Measurements from ENCODE around the gene FMO3. TPM values are rescaled to one million over a fixed set of nuclear protein-coding genes. Genes with fewer than 3 reads are reported as not detected.

The FMO3 gene
- total and polyA plus RNA-seq, 10 donors, result 0.20 to 1.0 (median 0.64) TPM; not detected in 5

DNA sequence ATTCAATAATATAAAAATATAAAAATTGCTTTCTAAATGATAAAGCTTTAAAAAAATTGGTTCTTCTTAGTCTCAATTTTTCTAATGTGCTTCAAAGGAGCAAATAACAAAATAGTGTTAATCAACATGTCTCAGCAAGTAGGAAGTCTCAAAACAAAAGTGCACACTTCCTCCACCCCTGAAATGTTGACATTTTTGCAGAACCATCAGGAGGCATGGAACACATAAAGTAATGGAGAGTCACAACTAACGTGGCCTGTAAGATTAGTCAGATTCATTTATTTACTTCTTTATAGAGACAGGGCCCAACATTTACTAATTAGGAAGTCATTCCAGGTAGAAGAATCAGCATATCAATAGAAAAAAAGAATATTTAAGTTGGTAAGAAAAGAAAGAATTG lies 59.5 kb downstream of the FMO3 start:
- intact Hi-C loops (cut with DNase I; ENCODE audit: low total_unique reads), result no loop called here
- no peak overlapping the region for H3K4me3 ChIP-seq
- peaks cover 0 to 5% (median 0%) of the 10 kb centered on the region in 7 donors for H3K27me3 ChIP-seq (replicated peaks in 1 of 7)
- H3K4me1 ChIP-seq, result no peaks in the 10 kb centered on the region
- H3K9me3 ChIP-seq, result no peaks in the 10 kb centered on the region
- H3K36me3 ChIP-seq, result no peaks in the 10 kb centered on the region
- DNase-seq, result no peak
- no peak overlapping the region for H3K27ac ChIP-seq
- WGBS, 5 donors, result 45 to 58% (median 55%) methylated on average over 1 of the region's 1 CpG
- no peak for TF ChIP-seq POLR2A (IDR thresholded peaks at IDR 0.05)
- TF ChIP-seq POLR2AphosphoS5 (IDR thresholded peaks at IDR 0.05), result no peak
- TF ChIP-seq, protein P1, sequence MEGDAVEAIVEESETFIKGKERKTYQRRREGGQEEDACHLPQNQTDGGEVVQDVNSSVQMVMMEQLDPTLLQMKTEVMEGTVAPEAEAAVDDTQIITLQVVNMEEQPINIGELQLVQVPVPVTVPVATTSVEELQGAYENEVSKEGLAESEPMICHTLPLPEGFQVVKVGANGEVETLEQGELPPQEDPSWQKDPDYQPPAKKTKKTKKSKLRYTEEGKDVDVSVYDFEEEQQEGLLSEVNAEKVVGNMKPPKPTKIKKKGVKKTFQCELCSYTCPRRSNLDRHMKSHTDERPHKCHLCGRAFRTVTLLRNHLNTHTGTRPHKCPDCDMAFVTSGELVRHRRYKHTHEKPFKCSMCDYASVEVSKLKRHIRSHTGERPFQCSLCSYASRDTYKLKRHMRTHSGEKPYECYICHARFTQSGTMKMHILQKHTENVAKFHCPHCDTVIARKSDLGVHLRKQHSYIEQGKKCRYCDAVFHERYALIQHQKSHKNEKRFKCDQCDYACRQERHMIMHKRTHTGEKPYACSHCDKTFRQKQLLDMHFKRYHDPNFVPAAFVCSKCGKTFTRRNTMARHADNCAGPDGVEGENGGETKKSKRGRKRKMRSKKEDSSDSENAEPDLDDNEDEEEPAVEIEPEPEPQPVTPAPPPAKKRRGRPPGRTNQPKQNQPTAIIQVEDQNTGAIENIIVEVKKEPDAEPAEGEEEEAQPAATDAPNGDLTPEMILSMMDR (IDR thresholded peaks at IDR 0.05 in 8 of 11, conservative IDR thresholded peaks at IDR 0.05 in 3 of 11), result no peak

DNA sequence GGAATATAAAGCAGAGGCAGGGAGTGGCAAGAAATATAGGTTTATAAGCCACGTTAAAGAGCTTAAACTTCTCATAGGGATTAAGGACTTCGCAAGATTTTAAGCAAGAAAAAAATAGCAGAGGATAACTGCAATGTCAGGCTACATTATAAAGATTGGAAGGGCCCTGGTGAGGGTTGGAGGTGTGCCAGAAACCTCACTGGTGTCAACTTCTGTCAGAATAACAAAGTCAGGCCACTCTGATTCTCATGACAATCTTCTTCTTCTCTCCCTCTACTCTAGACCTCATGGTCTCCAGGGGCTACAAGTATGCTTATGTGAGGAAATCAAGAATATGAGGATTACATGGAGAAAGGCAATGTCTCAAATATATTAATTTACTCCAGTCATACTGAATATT lies 61.8 kb downstream of the FMO3 start:
- Histone ChIP-seq H3K36me3 (no peaks in the 10 kb centered on the region), H3K27me3 (replicated peaks in 1 of 7) (peaks cover 0 to 5% (median 0%) of the 10 kb centered on the region in 7 donors), H3K4me1 (no peaks in the 10 kb centered on the region), H3K4me3 (no peak overlapping the region), H3K9me3 (no peaks in the 10 kb centered on the region), H3K27ac (no peak overlapping the region)
- 69 to 84% (median 77%) methylated on average over 2 of the region's 2 CpGs for WGBS, 5 donors
- intact Hi-C loops (cut with DNase I; ENCODE audit: low total_unique reads), result no loop called here
- no peak for DNase-seq
- TF ChIP-seq, protein P1 (IDR thresholded peaks at IDR 0.05 in 8 of 11, conservative IDR thresholded peaks at IDR 0.05 in 3 of 11), result no peak
- TF ChIP-seq POLR2AphosphoS5 (IDR thresholded peaks at IDR 0.05), result no peak
- no peak for TF ChIP-seq POLR2A (IDR thresholded peaks at IDR 0.05)

DNA sequence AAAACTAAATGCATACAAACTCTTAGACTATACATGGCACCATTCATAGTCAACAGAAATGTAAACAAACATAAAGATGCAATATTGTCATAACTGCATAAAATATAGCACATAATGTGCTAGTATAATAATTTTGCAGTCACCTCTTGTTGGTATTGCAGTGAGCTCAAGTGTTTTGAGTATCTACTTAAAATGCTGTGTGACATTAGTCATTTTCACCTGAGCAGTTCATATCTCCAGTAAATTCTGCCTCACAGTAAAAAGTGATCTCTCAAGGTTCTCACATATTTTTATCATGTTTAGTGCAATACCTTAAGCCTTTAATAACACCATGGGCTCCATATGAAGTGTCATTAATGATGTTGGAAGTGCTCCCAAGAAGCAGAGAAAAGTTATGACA lies 64.8 kb downstream of the FMO3 start:
- H3K4me1 ChIP-seq, result no peaks in the 10 kb centered on the region
- peaks cover 0 to 5% (median 0%) of the 10 kb centered on the region in 7 donors for H3K27me3 ChIP-seq (replicated peaks in 1 of 7)
- H3K4me3 ChIP-seq, result no peak overlapping the region
- no peak for DNase-seq
- no peaks in the 10 kb centered on the region for H3K36me3 ChIP-seq
- H3K27ac ChIP-seq, result no peak overlapping the region
- no peaks in the 10 kb centered on the region for H3K9me3 ChIP-seq
- intact Hi-C loops (cut with DNase I; ENCODE audit: low total_unique reads), result no loop called here
- TF ChIP-seq POLR2A (IDR thresholded peaks at IDR 0.05) (no peak), POLR2AphosphoS5 (IDR thresholded peaks at IDR 0.05) (no peak)
- TF ChIP-seq, protein P1 (IDR thresholded peaks at IDR 0.05 in 8 of 11, conservative IDR thresholded peaks at IDR 0.05 in 3 of 11), result no peak

DNA sequence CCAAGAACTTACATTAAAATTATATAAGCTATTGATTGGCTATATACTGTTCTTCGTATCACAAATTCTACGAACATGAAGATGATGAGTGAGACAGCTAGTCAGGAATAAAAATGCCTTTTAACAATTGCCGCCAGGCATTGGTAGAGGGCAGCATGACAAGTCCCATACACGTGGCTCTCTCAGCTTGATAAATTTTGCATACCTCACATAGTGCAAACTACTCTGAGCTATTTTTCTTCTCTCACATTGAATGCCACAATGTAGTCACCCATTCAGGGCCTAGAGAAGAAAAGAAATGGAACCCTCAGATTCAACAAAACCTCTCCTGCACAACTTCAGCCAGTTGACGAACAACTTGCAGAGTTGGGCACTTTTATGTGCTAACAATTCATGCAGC lies 67.4 kb downstream of the FMO3 start:
- 77 to 89% (median 81%) methylated on average over 5 of the region's 5 CpGs for WGBS, 5 donors
- intact Hi-C loops (cut with DNase I; ENCODE audit: low total_unique reads), result no loop called here
- H3K9me3 ChIP-seq, result no peaks in the 10 kb centered on the region
- peaks cover 0 to 5% (median 0%) of the 10 kb centered on the region in 7 donors for H3K27me3 ChIP-seq (replicated peaks in 1 of 7)
- no peak for DNase-seq
- no peaks in the 10 kb centered on the region for H3K4me1 ChIP-seq
- no peak overlapping the region for H3K27ac ChIP-seq
- TF ChIP-seq, protein P1 (IDR thresholded peaks at IDR 0.05 in 8 of 11, conservative IDR thresholded peaks at IDR 0.05 in 3 of 11), result no peak
- TF ChIP-seq POLR2A (IDR thresholded peaks at IDR 0.05) (no peak), POLR2AphosphoS5 (IDR thresholded peaks at IDR 0.05) (no peak)
- H3K4me3 ChIP-seq, result no peak overlapping the region
- no peaks in the 10 kb centered on the region for H3K36me3 ChIP-seq
